MG63 (cell line): Measurements from ENCODE around the gene PKP3. TPM values are rescaled to one million over a fixed set of nuclear protein-coding genes. Genes with fewer than 3 reads are reported as not detected.
"Not testable (repeated sequence)": the region's sequence is repeated elsewhere in the genome, so short reads cannot be mapped to it uniquely, and the experiment has no call there.

ENCODE experiments used
- DNase-seq: peaks from one replicate; pipeline ENCODE4 v3.0.0-alpha.2; 2020
- H3K27me3 ChIP-seq: fragments of 250-450 bp; sonication (Bioruptor Pico); 2 replicates; pipeline ENCODE4 v1.5.1; 2020; ENCODE audit warnings: mild to moderate bottlenecking, moderate library complexity
- H3K36me3 ChIP-seq: fragments of 250-450 bp; sonication (Bioruptor Pico); 2 replicates; pipeline ENCODE4 v1.5.1; 2020; ENCODE audit warnings: mild to moderate bottlenecking, moderate library complexity
- H3K4me3 ChIP-seq: fragments of 250-450 bp; sonication (Bioruptor Pico); 2 replicates; pipeline ENCODE4 v1.5.1; 2020; ENCODE audit warnings: mild to moderate bottlenecking, moderate library complexity
- H3K9me3 ChIP-seq: fragments of 250-450 bp; sonication (Bioruptor Pico); 2 replicates; pipeline ENCODE4 v1.5.1; 2020; ENCODE audit warnings: mild to moderate bottlenecking, moderate library complexity
- total RNA-seq: library from RNA; depleted of rRNA; stranded (reverse); fragments of >200 nt; shearing (Covaris generic); gene quantifications from 2 replicates; pipeline ENCODE4 v1.2.3, GENCODE V29; 2014; ENCODE audit warnings: low replicate concordance

Gene PKP3
- total RNA-seq, 1 experiment from 2014 or later, result 24.1 TPM

GRCh38 chr11:383431-383830 is 10.6 kb upstream of the PKP3 start:
- Histone ChIP-seq H3K27me3 (no peaks in the 10 kb centered on the region), H3K36me3 (peaks cover 4% of the 10 kb centered on the region), H3K4me3 (no peak overlapping the region), H3K9me3 (peaks cover 10% of the 10 kb centered on the region)
- no peak for DNase-seq

GRCh38 chr11:384511-384910 is 9.5 kb upstream of the PKP3 start:
- Histone ChIP-seq H3K9me3 (peaks cover 10% of the 10 kb centered on the region), H3K36me3 (peaks cover 4% of the 10 kb centered on the region), H3K27me3 (no peaks in the 10 kb centered on the region), H3K4me3 (no peak overlapping the region)
- no peak for DNase-seq

GRCh38 chr11:385594-386351 is 8.2 kb upstream of the PKP3 start:
- H3K36me3 ChIP-seq, result no peaks in the 10 kb centered on the region
- no peak overlapping the region for H3K4me3 ChIP-seq
- H3K27me3 ChIP-seq, result no peaks in the 10 kb centered on the region
- peaks cover 10% of the 10 kb centered on the region for H3K9me3 ChIP-seq
- no peak for DNase-seq

- H3K4me3 ChIP-seq, result no peak overlapping the region
- H3K27me3 ChIP-seq, result no peaks in the 10 kb centered on the region
- H3K9me3 ChIP-seq, result peaks cover 10% of the 10 kb centered on the region
- DNase-seq, result no peak
- no peaks in the 10 kb centered on the region for H3K36me3 ChIP-seq
Measured at GRCh38 chr11:386483-386882, 7.5 kb upstream of the PKP3 start.

- H3K9me3 ChIP-seq, result peaks cover 10% of the 10 kb centered on the region
- H3K27me3 ChIP-seq, result no peaks in the 10 kb centered on the region
- H3K4me3 ChIP-seq, result no peak overlapping the region
- no peak for DNase-seq
- H3K36me3 ChIP-seq, result no peaks in the 10 kb centered on the region
Measured at GRCh38 chr11:387193-387793, 6.7 kb upstream of the PKP3 start.

- DNase-seq, H3K27me3 ChIP-seq, H3K4me3 ChIP-seq, H3K36me3 ChIP-seq: not testable (repeated sequence)
- peaks cover 10% of the 10 kb centered on the region for H3K9me3 ChIP-seq
Measured at GRCh38 chr11:389369-389768, 4.6 kb upstream of the PKP3 start.

GRCh38 chr11:390175-390574 is 3.8 kb upstream of the PKP3 start:
- Histone ChIP-seq H3K9me3 (peaks cover 10% of the 10 kb centered on the region), H3K27me3 (no peaks in the 10 kb centered on the region), H3K36me3 (no peaks in the 10 kb centered on the region), H3K4me3 (no peak overlapping the region)
- no peak for DNase-seq

GRCh38 chr11:391117-392017 is 2.6 kb upstream of the PKP3 start:
- no peaks in the 10 kb centered on the region for H3K36me3 ChIP-seq
- no peak overlapping the region for H3K4me3 ChIP-seq
- no peak for DNase-seq
- H3K9me3 ChIP-seq, result peaks cover 7% of the 10 kb centered on the region
- H3K27me3 ChIP-seq, result no peaks in the 10 kb centered on the region

- Histone ChIP-seq H3K4me3 (no peak overlapping the region), H3K27me3 (no peaks in the 10 kb centered on the region), H3K36me3 (no peaks in the 10 kb centered on the region), H3K9me3 (no peaks in the 10 kb centered on the region)
- no peak for DNase-seq
Measured at GRCh38 chr11:392102-392777, 1.8 kb upstream of the PKP3 start.

- Histone ChIP-seq H3K4me3 (no peak overlapping the region), H3K27me3 (no peaks in the 10 kb centered on the region), H3K9me3 (no peaks in the 10 kb centered on the region), H3K36me3 (no peaks in the 10 kb centered on the region)
- DNase-seq, result peak; percentile 96
Measured at GRCh38 chr11:393219-394033, 583 bp upstream of the PKP3 start.

- H3K27me3 ChIP-seq, result no peaks in the 10 kb centered on the region
- H3K9me3 ChIP-seq, result no peaks in the 10 kb centered on the region
- H3K36me3 ChIP-seq, result no peaks in the 10 kb centered on the region
- no peak overlapping the region for H3K4me3 ChIP-seq
- DNase-seq, result no peak
Measured at GRCh38 chr11:394858-395655, 1.0 kb downstream of the PKP3 start.

GRCh38 chr11:395866-396265 is 1.9 kb downstream of the PKP3 start:
- no peaks in the 10 kb centered on the region for H3K36me3 ChIP-seq
- H3K27me3 ChIP-seq, result no peaks in the 10 kb centered on the region
- no peak for DNase-seq
- no peak overlapping the region for H3K4me3 ChIP-seq
- H3K9me3 ChIP-seq, result no peaks in the 10 kb centered on the region

GRCh38 chr11:396511-396947 is 2.5 kb downstream of the PKP3 start:
- no peaks in the 10 kb centered on the region for H3K27me3 ChIP-seq
- DNase-seq, result peak; percentile 68
- H3K9me3 ChIP-seq, result no peaks in the 10 kb centered on the region
- no peak overlapping the region for H3K4me3 ChIP-seq
- H3K36me3 ChIP-seq, result no peaks in the 10 kb centered on the region

- peak; percentile 68 for DNase-seq
- Histone ChIP-seq H3K36me3 (no peaks in the 10 kb centered on the region), H3K9me3 (no peaks in the 10 kb centered on the region), H3K4me3 (no peak overlapping the region), H3K27me3 (no peaks in the 10 kb centered on the region)
Measured at GRCh38 chr11:396948-397548, 3.0 kb downstream of the PKP3 start.

- H3K9me3 ChIP-seq, result no peaks in the 10 kb centered on the region
- H3K36me3 ChIP-seq, result no peaks in the 10 kb centered on the region
- DNase-seq, result peak; percentile 31
- H3K4me3 ChIP-seq, result no peak overlapping the region
- no peaks in the 10 kb centered on the region for H3K27me3 ChIP-seq
Measured at GRCh38 chr11:398826-399225, 4.8 kb downstream of the PKP3 start.
